Breast epithelium (tissue), 4 donors: ENCODE results near the gene STX2. TPM values are rescaled to one million over a fixed set of nuclear protein-coding genes. Genes with fewer than 3 reads are reported as not detected.

ENCODE experiments used
- DNase-seq, 2 donors: peaks; one replicate each; pipeline ENCODE4 v3.0.0-alpha.2; 2019; ENCODE audit warnings: low spot score in 2 of 2
- H3K27ac ChIP-seq, 2 donors: fragments of 200-600 bp; sonication (generic) in 1 of 2; one replicate each; pipeline ENCODE4 v1.5.1; 2016 to 2019; ENCODE audit warnings: mild to moderate bottlenecking in 1 of 2
- H3K27me3 ChIP-seq, 2 donors: fragments of 200-600 bp; sonication (generic) in 1 of 2; one replicate each; pipeline versions ENCODE4 v1.5.1 to v1.6.0; 2017 to 2019; ENCODE audit warnings: control low read depth in 1 of 2, mild to moderate bottlenecking in 1 of 2
- H3K36me3 ChIP-seq: fragments of 200-600 bp; one replicate; pipeline ENCODE4 v1.5.1; 2019
- H3K4me1 ChIP-seq, 2 donors: fragments of 200-600 bp; sonication (generic); one replicate each; pipeline ENCODE4 v1.5.1; 2016 to 2019; ENCODE audit warnings: control low read depth in 1 of 2
- H3K4me3 ChIP-seq, 3 donors: fragments of 200-600 bp; sonication (generic); 1 replicate in 2 of 3; 2 replicates in 1 of 3; pipeline ENCODE4 v1.5.1; 2016 to 2019; ENCODE audit warnings: mild to moderate bottlenecking in 3 of 3, moderate library complexity in 2 of 3
- H3K9me3 ChIP-seq, 2 donors: fragments of 200-600 bp; sonication (generic) in 1 of 2; one replicate each; pipeline ENCODE4 v1.5.1; 2016 to 2019; ENCODE audit warnings: control low read depth in 1 of 2
- POLR2A ChIP-seq: fragments of 450-650 bp; IDR thresholded peaks from one replicate; pipeline ENCODE4 v1.6.1; 2016; ENCODE audit warnings: antibody characterized with exemption, mild to moderate bottlenecking, moderate library complexity
- POLR2AphosphoS5 ChIP-seq, 3 donors: sonication (generic); formaldehyde crosslinking; IDR thresholded peaks; one replicate each; pipeline ENCODE4 v1.6.1; 2017; ENCODE audit warnings: antibody characterized with exemption in 3 of 3
- intact Hi-C: fragments of 100-400 bp; cut with DNase I; formaldehyde crosslinking; loops from one replicate; pipeline ENCODE4 v1.15.1; 2023; ENCODE audit warnings: low total_unique reads
- total RNA-seq, 3 donors: library from RNA; depleted of rRNA; stranded (reverse); fragments of >200 nt; gene quantifications; one replicate each; pipeline ENCODE4 v1.1.0, GENCODE V29; 2016
- TF ChIP-seq, protein P1 (sequence below), 3 donors: fragments of 450-650 bp; IDR thresholded peaks; one replicate each; pipeline ENCODE4 v1.5.1; 2016 to 2017; ENCODE audit warnings: antibody characterized with exemption in 3 of 3, mild to moderate bottlenecking in 3 of 3, moderate library complexity in 3 of 3

The STX2 gene
- total RNA-seq, 3 donors from 2014 or later = 11.6 to 23.2 (median 15.4) TPM

DNA sequence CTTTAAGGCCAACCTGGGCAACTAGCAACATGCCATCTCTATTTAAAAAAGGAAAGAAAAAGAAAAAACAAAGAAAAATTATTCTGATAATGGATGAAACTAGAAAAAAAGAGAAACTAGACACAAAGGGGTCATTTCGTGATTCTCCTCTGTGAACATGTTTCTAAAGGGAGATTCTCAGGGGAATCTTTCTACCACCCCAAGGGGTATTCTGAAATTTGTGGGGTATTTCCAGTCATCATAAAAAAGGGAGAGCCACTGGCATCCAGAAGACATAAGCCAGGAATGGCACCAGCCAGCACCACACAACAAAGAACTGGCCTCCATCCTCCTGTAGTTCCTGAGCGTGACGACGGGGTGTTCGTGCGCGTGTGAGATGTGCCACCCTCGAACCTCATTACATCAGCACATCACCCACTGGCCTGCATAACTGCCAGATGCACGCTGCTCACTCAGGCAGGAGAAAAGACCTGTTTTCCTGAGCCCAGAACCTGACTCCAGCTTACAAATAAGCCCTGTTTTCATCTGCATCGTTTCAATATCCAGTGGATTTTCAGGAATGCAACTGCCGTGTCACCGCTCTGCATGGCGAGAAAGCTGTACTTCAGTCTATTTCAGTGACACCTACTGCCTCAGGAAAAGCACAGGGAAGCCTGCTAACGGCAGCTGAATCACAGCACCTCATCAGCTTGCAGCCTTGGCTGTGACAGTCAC is 23.9 kb downstream of the STX2 start:
- H3K4me3 ChIP-seq = no peak overlapping the region
- no peaks in the 10 kb centered on the region for H3K4me1 ChIP-seq
- no peaks in the 10 kb centered on the region for H3K9me3 ChIP-seq
- TF ChIP-seq, protein P1, sequence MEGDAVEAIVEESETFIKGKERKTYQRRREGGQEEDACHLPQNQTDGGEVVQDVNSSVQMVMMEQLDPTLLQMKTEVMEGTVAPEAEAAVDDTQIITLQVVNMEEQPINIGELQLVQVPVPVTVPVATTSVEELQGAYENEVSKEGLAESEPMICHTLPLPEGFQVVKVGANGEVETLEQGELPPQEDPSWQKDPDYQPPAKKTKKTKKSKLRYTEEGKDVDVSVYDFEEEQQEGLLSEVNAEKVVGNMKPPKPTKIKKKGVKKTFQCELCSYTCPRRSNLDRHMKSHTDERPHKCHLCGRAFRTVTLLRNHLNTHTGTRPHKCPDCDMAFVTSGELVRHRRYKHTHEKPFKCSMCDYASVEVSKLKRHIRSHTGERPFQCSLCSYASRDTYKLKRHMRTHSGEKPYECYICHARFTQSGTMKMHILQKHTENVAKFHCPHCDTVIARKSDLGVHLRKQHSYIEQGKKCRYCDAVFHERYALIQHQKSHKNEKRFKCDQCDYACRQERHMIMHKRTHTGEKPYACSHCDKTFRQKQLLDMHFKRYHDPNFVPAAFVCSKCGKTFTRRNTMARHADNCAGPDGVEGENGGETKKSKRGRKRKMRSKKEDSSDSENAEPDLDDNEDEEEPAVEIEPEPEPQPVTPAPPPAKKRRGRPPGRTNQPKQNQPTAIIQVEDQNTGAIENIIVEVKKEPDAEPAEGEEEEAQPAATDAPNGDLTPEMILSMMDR (IDR thresholded peaks at IDR 0.05) = no peak
- TF ChIP-seq POLR2A = no peak
- no peak for TF ChIP-seq POLR2AphosphoS5 (IDR thresholded peaks at IDR 0.05)
- no peak overlapping the region for H3K27ac ChIP-seq
- intact Hi-C loops = no loop called here
- H3K27me3 ChIP-seq = no peaks in the 10 kb centered on the region
- DNase-seq = no peak
- H3K36me3 ChIP-seq = no peaks in the 10 kb centered on the region

DNA sequence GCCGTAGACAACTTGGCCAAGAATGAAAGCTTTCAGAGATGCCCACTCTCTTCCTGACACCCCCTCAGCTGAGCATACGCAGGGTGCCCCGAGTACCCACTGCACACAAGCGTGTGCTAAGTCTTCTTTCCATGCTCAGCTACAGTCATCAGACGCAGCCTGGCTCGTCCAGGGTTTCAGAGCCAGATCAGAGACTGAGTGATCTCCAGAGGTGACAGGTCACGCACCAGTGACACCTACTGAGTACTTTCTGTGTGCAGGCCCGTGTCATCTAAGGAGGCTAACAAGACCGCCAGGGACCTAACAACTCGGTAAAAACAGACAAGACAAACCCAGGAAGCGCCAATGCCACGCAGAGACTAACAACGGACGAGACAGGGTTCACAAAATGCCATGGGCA is 25.1 kb downstream of the STX2 start:
- Histone ChIP-seq H3K27ac (no peak overlapping the region), H3K9me3 (no peaks in the 10 kb centered on the region), H3K36me3 (no peaks in the 10 kb centered on the region), H3K4me1 (no peaks in the 10 kb centered on the region), H3K27me3 (no peaks in the 10 kb centered on the region), H3K4me3 (no peak overlapping the region)
- intact Hi-C loops = no loop called here
- no peak for TF ChIP-seq POLR2A
- no peak for TF ChIP-seq POLR2AphosphoS5 (IDR thresholded peaks at IDR 0.05)
- TF ChIP-seq, protein P1 (IDR thresholded peaks at IDR 0.05) = no peak
- DNase-seq = no peak

DNA sequence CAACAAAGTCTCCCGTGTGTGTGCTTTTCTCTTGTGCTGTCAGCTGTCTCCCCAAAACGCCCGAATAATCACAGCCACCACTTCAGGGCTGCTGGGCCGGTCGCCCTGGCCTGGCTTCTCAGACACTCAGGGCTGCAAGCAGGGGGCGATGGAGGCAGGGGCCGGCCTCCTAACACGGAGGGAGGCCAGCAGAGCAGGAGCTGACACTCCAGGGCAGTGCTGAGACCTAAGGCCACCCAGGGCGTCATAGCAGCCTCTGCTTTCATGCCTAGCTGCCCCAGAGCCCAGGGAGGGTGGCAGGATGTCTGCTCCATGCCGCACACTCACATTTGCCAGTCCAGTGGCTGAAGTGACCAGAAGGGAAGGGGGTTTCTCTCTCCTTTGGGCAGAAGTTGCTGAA is 25.6 kb downstream of the STX2 start:
- no peak for DNase-seq
- Histone ChIP-seq H3K36me3 (no peaks in the 10 kb centered on the region), H3K4me1 (no peaks in the 10 kb centered on the region), H3K27ac (no peak overlapping the region), H3K9me3 (no peaks in the 10 kb centered on the region), H3K4me3 (no peak overlapping the region), H3K27me3 (no peaks in the 10 kb centered on the region)
- intact Hi-C loops = no loop called here
- TF ChIP-seq, protein P1 (IDR thresholded peaks at IDR 0.05) = no peak
- TF ChIP-seq POLR2A = no peak
- TF ChIP-seq POLR2AphosphoS5 (IDR thresholded peaks at IDR 0.05) = no peak

DNA sequence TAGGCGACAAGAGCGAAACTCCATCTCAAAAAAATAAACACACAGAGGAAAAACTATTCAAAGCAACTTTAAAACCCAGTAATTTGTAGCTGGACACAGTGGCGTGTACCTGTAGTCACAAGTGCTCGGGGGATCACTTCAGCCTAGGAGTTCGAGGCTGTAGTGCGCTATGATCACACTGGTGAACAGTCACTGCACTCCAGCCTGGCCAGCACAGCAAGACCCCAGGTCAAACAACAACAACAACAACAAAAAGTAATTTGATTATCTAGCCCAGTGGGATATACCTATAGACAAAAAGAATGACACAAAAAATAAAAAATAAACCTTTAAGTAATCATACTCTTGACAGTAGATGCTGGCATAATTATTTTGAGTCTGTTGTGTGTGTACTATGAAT is 29.3 kb downstream of the STX2 start:
- H3K4me3 ChIP-seq = no peak overlapping the region
- H3K4me1 ChIP-seq = no peaks in the 10 kb centered on the region
- H3K9me3 ChIP-seq = no peaks in the 10 kb centered on the region
- DNase-seq = no peak
- H3K27me3 ChIP-seq = no peaks in the 10 kb centered on the region
- H3K27ac ChIP-seq = no peak overlapping the region
- TF ChIP-seq, protein P1 (IDR thresholded peaks at IDR 0.05) = no peak
- TF ChIP-seq POLR2A = no peak
- no peak for TF ChIP-seq POLR2AphosphoS5 (IDR thresholded peaks at IDR 0.05)
- intact Hi-C loops = no loop called here
- H3K36me3 ChIP-seq = no peaks in the 10 kb centered on the region

DNA sequence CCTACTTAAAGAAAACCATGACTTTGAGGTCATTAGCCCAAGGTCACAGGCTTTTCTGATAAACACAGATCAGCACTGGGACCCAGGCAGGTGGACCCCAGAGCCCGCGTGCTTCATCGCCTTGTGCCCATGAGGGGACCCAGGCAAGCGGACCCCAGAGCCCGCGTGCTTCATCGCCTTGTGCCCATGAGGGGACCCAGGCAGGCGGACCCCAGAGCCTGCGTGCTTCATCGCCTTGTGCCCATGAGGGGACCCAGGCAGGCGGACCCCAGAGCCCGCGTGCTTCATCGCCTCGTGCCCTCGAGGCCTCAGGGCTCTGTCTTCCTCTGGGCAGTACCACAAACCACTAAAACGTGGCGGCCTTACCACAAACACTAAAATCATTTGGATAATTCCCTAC is 31.7 kb downstream of the STX2 start:
- intact Hi-C loops = no loop called here
- H3K9me3 ChIP-seq = no peaks in the 10 kb centered on the region
- H3K36me3 ChIP-seq = no peaks in the 10 kb centered on the region
- DNase-seq = no peak
- no peak overlapping the region for H3K4me3 ChIP-seq
- no peaks in the 10 kb centered on the region for H3K27me3 ChIP-seq
- no peaks in the 10 kb centered on the region for H3K4me1 ChIP-seq
- TF ChIP-seq, protein P1 (IDR thresholded peaks at IDR 0.05) = no peak
- TF ChIP-seq POLR2AphosphoS5 (IDR thresholded peaks at IDR 0.05) (no peak), POLR2A (no peak)
- no peak overlapping the region for H3K27ac ChIP-seq
